Ishikawa (cell line): ENCODE results near the gene KCTD6.

ENCODE experiments used
- CEBPB ChIP-seq: IDR thresholded peaks from 2 replicates; pipeline ENCODE4 v1.6.1; 2012
- CREB1 ChIP-seq: IDR thresholded peaks from 2 replicates; pipeline ENCODE4 v1.6.1; 2012; ENCODE audit warnings: low read depth
- EGR1 ChIP-seq: IDR thresholded peaks from 2 replicates; pipeline ENCODE4 v1.6.1; 2012
- EP300 ChIP-seq: IDR thresholded peaks from 2 replicates; pipeline ENCODE4 v1.6.1; 2012; ENCODE audit warnings: borderline replicate concordance
- FOXM1 ChIP-seq: IDR thresholded peaks from 2 replicates; pipeline ENCODE4 v1.6.1; 2012; ENCODE audit warnings: low read depth, borderline replicate concordance
- NFIC ChIP-seq: IDR thresholded peaks from 2 replicates; pipeline ENCODE4 v1.6.1; 2012
- RAD21 ChIP-seq: IDR thresholded peaks from 2 replicates; pipeline ENCODE4 v1.6.1; 2012; ENCODE audit warnings: low read depth
- TAF1 ChIP-seq: IDR thresholded peaks from 2 replicates; pipeline ENCODE4 v1.6.1; 2012; ENCODE audit warnings: low read depth, mild to moderate bottlenecking
- TCF12 ChIP-seq: IDR thresholded peaks from 2 replicates; pipeline ENCODE4 v1.6.1; 2012; ENCODE audit warnings: low read depth
- TEAD4 ChIP-seq: IDR thresholded peaks from 2 replicates; pipeline ENCODE4 v1.6.1; 2012
- YY1 ChIP-seq: IDR thresholded peaks from 2 replicates; pipeline ENCODE4 v1.6.1; 2012; ENCODE audit warnings: low read depth
- ZBTB7A ChIP-seq: IDR thresholded peaks from 2 replicates; pipeline ENCODE4 v1.6.1; 2012; ENCODE audit warnings: low read depth
- TF ChIP-seq, protein P1 (sequence below): IDR thresholded peaks from 2 replicates; pipeline ENCODE4 v1.6.1; 2012
- TF ChIP-seq, protein P2 (sequence below): IDR thresholded peaks from 2 replicates; pipeline ENCODE4 v1.6.1; 2012
- TF ChIP-seq, protein P3 (sequence below): IDR thresholded peaks from 2 replicates; pipeline ENCODE4 v1.6.1; 2012; ENCODE audit warnings: low read depth, mild to moderate bottlenecking

Gene KCTD6

DNA sequence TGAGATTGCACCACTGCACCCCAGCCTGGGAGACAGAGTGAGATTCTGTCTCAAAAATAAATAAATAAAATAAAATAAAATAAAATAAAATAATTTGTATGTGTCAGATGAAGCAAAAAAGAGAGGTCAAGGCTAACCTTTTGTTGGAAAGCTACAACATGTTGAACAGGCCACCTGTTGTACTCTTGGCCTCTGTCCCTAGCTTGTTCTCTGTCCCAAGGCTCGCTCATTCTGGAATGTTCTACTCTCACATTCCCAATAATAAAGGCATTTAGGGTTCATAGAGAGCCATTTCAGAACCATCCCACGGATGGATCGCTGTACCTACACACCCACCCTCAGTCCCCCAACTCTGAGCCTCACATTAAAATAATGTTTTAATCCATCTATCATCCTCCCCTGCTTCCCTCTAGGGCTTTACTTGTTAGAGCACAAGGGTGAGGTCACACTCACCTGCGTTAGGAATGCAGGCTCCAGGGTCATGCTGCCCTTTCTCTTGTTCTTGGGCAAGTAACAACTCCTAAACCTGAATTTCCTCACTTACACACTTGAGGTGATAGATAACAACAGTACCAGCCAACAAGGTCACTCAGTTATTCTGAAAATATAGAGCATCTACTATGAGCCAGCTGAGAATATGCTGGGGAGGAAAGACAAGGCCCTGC lies 24.9 kb upstream of the KCTD6 start:
- TF ChIP-seq EGR1 (no peak), EP300 (no peak), FOXM1 (no peak), CEBPB (no peak), RAD21 (no peak), ZBTB7A (no peak), YY1 (no peak), NFIC (no peak), TEAD4 (no peak), TCF12 (no peak), TAF1 (no peak)
- TF ChIP-seq, protein P1, sequence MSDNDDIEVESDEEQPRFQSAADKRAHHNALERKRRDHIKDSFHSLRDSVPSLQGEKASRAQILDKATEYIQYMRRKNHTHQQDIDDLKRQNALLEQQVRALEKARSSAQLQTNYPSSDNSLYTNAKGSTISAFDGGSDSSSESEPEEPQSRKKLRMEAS, result no peak
- TF ChIP-seq, protein P2, sequence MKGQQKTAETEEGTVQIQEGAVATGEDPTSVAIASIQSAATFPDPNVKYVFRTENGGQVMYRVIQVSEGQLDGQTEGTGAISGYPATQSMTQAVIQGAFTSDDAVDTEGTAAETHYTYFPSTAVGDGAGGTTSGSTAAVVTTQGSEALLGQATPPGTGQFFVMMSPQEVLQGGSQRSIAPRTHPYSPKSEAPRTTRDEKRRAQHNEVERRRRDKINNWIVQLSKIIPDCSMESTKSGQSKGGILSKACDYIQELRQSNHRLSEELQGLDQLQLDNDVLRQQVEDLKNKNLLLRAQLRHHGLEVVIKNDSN, result no peak

DNA sequence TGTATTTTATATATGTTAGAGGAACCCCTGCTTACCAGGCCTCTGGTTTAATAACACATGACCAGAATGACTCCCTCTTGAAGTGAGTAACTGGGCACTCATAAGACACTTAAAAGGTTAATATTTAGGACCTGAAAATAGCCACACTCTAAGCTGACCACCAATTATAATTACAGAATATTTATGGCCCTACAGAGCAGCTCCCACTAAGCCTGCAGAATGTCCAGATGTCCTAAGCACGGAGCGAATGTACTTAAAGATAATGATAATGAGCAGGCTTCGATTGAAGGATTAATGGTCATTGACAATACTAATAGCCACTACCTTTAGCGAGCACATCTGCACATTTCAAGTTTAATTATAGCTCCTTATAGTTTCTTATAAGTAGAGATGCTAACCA lies 22.8 kb upstream of the KCTD6 start:
- no peak for TF ChIP-seq NFIC

DNA sequence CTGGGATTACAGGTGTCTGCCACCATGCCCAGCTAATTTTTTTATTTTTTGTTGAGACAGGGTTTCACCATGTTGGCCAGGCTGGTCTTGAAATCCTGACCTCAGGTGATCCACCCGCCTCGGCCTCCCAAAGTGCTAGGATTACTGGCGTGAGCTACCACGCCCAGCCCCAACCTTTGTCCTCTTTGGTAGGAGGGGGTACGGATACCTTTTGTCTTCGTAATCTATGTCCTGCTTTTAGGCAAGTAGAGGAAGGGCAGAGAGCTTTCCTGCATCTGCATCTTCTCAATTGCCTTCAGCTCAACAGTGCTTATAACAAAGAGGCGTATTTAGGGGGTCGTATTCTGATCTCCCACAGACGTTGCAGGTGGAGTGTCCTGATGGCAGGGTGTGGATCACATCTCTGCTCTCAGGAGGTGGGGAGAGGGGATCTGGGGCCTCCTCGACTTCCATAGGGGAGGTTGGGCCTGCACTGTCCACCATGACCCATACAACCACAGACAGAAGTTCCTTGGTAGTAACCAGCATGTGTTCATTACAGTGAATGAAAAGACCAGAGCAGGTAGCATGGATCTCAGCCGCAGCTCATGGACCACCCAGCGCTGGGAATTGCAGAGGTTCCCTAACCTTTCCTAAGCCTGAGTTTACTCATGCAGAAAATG lies 21.4 kb upstream of the KCTD6 start:
- TF ChIP-seq, protein P3, sequence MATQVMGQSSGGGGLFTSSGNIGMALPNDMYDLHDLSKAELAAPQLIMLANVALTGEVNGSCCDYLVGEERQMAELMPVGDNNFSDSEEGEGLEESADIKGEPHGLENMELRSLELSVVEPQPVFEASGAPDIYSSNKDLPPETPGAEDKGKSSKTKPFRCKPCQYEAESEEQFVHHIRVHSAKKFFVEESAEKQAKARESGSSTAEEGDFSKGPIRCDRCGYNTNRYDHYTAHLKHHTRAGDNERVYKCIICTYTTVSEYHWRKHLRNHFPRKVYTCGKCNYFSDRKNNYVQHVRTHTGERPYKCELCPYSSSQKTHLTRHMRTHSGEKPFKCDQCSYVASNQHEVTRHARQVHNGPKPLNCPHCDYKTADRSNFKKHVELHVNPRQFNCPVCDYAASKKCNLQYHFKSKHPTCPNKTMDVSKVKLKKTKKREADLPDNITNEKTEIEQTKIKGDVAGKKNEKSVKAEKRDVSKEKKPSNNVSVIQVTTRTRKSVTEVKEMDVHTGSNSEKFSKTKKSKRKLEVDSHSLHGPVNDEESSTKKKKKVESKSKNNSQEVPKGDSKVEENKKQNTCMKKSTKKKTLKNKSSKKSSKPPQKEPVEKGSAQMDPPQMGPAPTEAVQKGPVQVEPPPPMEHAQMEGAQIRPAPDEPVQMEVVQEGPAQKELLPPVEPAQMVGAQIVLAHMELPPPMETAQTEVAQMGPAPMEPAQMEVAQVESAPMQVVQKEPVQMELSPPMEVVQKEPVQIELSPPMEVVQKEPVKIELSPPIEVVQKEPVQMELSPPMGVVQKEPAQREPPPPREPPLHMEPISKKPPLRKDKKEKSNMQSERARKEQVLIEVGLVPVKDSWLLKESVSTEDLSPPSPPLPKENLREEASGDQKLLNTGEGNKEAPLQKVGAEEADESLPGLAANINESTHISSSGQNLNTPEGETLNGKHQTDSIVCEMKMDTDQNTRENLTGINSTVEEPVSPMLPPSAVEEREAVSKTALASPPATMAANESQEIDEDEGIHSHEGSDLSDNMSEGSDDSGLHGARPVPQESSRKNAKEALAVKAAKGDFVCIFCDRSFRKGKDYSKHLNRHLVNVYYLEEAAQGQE, result no peak
- no peak for TF ChIP-seq TCF12
- no peak for TF ChIP-seq YY1
- no peak for TF ChIP-seq CEBPB
- TF ChIP-seq EGR1, result no peak
- TF ChIP-seq TAF1, result no peak
- no peak for TF ChIP-seq TEAD4
- no peak for TF ChIP-seq CREB1
- TF ChIP-seq ZBTB7A, result no peak
- TF ChIP-seq, protein P1, result no peak

DNA sequence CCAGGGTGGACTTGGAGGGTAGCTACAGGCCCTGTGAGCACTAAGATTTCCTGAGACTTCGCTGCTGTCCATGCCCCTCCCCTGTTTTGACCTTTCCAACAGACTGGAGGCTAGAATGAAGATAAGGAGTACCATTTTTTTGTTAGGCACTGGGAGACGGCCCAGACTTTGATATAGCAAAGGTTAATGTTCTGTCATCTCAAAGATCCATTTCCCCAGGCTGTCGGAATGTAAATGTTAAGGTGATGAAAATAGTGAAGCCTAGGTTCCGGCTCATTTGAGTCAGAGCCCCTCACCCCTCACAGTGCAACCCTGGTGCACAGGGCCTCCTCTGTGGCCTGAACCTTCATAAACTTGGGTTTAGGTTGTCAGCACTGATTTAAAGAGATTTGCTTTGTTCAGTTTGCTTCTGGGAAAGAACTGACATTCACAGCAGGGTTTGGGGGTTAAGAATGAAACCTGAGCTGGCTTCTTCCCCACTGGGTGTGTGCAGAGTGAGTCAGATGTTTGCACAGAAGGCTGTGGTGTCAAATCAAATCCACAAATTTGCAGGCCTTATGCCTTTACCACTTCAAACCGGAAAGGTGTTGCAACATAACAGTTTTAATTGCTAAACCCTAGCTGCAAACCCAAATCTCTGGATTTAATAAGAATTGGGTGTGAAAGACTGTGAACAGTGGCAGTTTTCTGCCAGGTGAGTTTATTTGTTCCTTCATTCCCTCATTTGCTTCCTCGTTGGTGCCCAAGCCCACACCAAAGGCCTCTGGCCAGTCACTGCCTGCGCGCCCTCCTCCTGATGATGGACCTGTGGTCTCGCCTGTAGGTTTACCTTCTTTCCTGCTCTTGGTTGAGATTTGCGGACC lies 20.6 kb upstream of the KCTD6 start:
- TF ChIP-seq FOXM1 (peak; percentile 75; the same call in 1 of the 2 replicates), TEAD4 (peak; percentile 78), EGR1 (0 out of 2 replicates have a peak, but pooled peaks have one; percentile 7), YY1 (0 out of 2 replicates have a peak, but pooled peaks have one; percentile 50), ZBTB7A (peak; percentile 52; the same call in 1 of the 2 replicates), CREB1 (no peak), EP300 (peak; percentile 94), CEBPB (peak; percentile 99), TAF1 (no peak), NFIC (peak; percentile 79), TCF12 (peak; percentile 96), RAD21 (no peak)
- TF ChIP-seq, protein P2, result peak; percentile 6; the same call in 1 of the 2 replicates
- TF ChIP-seq, protein P3, result no peak
- TF ChIP-seq, protein P1, result peak; percentile 46; the same call in 1 of the 2 replicates

DNA sequence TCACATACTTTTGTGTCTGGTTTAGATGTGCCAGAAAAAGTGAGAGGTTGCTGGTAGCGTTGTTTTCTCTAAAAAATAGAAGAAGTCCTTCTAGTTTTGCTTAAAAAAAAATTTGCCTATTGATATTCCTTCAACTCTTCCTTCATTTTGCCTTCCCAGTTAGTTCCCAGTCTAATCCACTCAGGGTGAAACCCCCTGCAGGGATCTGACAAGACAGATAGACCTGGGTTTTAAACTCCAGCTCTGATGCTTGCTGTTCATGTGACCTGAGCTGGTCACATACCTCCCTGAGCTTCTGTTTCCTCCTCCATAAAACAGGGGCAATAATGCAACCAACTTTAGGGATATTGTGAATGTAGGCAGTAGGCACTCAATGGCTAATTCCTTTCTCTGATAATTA lies 18.6 kb upstream of the KCTD6 start:
- TF ChIP-seq CREB1, result no peak
